ENCODE results near the gene SUGP2.
"Not testable (repeated sequence)": the region's sequence is repeated elsewhere in the genome, so short reads cannot be mapped to it uniquely, and the experiment has no call there.

Gene SUGP2

DNA sequence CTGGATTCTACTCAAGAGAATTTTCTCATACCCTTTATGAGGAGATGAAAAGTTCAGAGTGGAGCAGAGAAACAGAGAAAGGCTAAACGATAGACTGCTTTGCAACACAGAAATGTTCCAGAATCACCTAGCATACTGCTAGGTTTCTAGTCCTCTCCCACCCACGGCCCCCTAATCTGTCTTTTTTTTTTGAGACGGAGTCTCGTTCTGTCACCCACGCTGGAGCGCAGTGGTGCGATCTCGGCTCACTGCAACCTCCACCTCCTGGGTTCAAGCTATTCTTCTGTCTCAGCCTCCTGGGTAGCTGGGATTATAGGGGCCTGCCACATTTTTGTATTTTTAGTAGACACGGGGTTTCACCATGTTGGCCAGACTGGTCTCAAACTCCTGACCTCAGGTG lies 4.8 kb downstream of the SUGP2 start:
- DNase-seq, result no peak

DNA sequence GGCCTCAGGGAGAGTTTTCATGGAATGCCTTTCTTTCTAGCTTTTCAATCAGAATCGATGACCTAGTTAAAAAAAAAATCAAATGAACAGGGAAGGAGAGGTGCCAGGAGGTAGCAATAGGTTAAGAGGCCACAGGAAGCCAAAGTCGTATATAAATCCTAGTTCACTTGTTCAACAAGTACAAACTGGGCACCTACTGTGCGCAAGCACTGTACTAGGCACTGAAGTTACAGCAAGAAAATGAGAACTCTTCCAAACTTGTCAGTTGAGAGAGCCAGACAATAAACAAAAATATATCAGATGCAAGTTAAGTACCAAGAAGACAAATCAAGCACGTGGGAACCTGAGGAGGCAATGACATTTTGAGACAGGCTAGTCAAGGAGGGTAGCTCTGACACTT lies 6.1 kb downstream of the SUGP2 start:
- no peak for DNase-seq

DNA sequence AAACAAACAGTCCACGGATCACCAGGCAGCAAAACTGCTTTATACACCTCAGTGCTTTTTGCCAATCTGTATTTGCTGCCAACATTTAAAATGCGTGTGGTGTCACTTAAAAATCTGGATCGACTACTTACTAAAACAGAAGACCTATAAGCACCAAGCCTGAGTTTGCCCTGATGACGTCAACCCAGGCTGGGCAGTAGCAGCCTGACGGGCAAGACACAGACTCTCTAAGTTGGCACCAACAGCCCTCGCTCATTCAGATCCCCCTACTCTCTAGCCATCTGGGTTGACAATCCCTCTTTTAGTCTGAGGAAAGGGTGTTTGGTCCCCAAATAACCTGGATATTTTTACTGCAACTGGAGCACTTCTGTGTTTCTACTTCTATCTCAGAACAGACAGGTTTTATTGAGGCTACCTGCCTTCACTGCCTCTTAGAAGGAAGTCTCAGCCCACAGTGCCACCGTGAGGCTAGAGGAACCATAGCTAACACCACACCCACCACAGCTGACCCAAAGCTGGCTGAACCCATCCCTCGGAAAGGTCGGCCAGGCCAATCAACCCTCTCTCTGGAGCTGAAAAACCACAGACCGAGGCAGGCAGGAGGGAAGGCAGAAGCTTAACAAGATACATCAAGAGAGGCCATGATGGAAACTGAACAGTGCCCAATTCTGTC lies 6.9 kb downstream of the SUGP2 start:
- peak; percentile 98 for DNase-seq

DNA sequence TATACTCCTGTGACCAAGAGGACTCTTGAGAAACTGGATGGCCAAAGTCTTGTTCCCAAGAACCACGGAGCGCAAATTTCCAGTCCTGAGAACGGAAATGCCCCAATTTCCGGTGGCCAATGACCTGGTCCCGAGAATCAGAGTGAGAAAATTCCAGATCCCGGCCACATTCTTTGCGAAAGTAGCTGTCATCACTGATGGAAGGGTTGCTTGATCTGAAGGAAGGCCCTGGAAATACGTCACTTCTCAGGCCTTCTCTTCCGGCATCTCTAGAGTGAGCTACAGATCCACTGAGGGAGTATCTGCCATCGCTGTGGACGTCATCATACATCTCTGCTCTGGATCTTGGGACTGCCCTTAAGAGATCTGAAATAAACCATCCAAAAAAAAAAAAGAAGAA lies 7.5 kb downstream of the SUGP2 start:
- no peak for DNase-seq

DNA sequence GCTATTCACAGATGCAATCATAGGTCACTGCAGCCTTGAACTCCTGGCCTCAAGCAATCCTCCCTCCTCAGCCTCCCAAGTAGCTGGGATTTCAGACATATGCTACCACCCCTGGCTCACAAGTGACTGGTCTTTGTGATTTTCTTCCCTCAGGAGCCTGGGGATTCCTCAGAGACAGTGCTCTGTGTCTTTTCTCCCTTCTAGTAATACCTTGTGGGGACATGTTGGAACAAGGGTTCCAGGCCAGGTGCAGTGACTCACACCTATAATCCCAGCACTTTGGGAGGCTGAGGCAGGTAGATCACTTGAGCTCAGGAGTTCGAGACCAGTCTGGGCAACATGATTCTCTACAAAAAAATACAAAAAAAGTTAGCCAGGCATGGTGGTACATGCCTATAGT lies 9.9 kb downstream of the SUGP2 start:
- DNase-seq, result not testable (repeated sequence)

DNA sequence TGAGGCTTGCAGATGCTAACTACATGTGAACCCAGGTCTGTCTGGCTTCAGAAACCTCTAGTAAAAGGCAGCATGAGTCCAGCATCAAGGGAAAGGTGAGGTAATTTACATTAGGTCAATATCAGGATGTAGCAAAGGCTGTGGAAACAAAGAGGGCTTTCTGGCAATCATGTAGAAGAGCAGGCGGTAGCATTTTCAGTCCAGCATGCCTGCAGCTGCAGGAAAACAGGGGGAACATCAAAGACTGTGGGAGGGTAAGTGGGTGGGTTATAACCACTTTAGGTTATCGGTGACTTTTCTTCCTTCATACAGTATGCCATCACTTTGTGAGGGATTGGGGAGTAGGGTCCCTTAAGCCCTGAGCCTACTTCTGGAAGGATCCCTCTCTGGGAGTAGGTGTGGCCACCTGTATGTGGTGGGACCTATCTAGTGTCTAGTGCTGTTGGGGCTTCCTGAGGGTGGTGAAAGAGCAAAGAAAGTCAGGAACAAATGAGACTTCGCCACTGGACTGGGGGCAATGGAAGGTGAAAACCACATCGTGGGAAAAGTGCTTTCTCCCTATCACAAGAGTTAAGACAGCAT lies 10.8 kb downstream of the SUGP2 start:
- no peak for DNase-seq

DNA sequence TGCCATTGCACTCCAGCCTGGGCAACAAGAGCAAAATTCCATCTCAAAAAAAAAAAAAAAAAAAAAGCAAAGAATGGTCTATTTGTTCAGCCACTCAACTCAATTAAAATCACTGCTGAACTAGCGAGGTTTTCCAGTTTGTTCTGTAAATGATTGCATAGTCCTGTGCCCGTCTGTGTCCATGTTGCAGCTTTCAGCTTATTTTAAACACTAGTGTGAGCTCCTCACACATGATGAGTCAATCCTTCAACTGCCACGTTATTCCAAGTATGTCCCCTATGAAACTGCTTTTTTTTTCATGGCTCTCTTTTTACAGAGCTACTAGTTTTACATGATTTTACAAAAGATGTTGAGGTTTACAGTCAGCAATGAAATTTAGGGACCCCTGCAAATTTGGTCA lies 12.2 kb downstream of the SUGP2 start:
- DNase-seq, result peak; percentile 48

DNA sequence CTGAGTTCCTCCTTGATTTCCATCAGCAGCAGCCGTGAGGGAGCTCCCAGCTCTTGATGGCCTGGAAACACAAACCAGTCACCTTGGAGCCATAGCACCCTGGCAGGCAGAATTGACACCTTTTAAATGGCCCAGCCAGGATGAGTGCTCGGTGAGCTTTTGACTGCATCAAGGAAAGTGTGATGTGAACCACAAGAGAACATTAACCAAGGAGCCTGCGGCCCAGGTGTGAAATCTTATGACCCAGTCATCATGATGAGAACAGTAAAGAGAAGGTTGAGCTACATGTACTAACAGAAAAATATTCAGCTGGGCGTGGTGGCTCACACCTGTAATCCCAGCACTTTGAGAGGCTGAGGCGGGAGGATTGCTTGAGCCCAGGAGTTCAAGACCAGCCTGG lies 22.8 kb downstream of the SUGP2 start:
- no peak for DNase-seq

DNA sequence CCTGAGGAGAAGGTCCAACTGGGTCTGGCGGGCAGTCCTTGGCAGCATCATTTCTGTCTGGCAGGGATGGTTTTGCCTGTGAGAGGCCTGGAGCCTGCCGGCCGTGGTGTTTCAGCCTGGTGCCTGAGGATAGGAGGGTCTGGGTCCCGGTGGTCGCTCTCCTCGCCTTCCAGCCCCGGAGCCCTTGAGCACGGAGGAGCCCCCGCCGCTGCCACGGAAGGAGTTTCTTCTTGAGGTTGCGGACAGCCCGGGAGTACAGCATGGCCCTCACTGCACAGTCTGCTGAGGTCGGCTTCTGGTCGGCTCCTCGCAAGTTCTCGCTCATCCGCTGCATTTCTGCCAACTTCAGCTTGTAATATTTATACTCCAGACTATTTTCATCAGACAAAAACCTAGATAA lies 23.4 kb downstream of the SUGP2 start:
- DNase-seq, result no peak

DNA sequence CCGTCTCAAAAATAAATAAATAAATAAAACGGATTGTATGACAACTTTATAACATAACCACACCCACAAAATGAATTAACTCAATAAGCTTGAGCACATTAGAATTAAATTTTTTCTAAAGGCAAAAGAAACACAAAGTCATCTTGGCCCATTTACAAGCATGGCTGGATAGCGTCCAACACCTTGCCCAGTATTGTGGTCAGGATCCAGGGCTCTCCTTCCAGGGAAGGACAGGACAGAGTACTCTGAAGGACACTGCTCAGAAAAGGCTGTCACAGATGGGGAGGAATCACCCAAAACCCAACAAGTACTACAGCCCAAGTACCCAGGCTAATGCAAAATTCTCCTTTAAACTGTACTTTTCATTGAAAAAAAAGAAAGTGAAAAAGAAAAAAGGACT lies 27.1 kb downstream of the SUGP2 start:
- no peak for DNase-seq

DNA sequence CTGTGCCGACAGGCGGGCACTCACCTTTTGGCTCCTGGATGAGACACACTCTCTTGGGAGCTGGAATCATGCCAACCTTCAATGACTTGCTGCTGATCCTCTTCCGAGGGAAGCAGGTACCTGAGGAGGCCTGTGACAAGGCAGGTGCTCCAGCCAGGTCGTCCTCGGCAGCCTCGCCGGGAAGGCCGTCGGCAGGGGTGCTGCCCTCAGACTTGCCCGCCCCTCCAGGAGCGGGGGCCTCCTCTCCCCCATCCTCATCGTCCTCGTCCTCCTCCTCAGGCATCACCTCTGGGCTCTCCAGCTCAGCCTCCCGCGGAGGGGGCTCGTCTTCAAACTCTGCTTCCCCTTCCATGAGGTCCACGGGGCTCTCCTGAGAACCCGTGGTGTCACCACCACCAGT lies 29.2 kb downstream of the SUGP2 start:
- DNase-seq, result no peak

DNA sequence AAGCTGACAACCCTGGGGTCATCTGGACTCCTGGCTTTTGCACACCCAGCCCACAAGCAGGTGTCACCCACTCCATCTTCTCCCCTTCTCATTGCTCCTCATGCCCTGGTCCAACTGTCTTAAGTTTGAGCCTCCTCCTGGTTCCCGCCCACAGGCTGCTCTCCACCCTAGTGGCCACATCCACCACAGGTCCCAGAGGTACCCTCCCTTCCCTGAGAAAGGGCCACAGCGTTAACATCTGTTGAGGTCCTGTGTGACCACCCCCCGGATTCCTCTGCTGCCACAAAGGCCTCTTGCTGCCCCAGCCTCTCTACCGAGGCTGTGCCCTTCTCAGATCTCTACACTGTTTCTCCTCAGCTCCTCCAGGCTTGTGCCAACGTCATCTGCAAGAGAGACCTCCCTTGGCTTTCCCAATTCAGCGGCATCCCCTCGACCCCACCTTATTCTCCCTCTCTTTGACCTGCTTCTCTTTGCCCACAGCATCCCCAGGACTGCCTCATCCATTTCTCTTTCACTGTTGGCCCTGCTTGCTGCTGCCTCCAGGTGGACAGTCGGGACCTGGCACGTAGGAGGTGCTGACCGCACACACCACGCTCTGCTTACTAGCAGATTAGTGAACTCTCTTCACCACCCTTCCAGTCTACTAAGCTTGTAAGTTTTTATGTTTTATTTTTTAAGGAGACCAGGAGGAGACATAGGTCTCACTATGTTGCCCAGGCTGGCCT lies 33.3 kb downstream of the SUGP2 start:
- DNase-seq, result no peak

DNA sequence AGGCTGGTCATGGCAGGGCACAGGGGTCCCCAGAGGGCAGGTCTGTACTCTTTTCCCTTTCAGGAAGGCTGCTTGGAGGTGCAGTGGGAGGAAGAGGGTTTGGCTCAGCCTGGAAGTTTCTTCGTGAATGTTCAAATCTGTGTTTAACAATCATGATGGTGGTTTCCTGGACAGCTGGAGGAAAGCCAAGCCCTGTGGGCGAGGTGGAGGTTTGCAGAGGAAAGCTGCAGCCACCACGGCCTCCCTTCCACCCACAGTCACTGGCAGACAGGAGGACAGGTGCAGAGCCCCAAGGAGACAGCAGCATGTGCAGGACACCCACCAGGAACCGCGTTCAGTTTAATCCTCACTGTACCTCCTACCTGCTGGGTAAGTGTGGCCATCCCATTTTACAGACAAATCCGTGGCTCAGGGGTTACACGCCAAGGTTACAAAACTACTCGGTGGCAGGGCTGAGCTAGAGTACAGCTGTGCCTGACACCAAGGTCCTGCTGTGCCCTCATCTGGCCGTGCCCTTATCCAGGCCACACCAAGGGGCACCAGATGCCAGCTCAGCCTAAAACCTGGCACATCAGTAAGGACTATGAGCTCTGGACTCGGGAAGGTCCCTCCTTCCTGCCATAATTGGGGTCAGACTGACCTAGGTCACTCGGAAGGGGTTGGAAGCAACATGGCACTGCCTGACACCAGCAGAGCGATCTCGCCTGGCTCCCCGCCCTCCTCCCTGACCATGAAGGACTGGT lies 34.1 kb downstream of the SUGP2 start:
- no peak for DNase-seq

DNA sequence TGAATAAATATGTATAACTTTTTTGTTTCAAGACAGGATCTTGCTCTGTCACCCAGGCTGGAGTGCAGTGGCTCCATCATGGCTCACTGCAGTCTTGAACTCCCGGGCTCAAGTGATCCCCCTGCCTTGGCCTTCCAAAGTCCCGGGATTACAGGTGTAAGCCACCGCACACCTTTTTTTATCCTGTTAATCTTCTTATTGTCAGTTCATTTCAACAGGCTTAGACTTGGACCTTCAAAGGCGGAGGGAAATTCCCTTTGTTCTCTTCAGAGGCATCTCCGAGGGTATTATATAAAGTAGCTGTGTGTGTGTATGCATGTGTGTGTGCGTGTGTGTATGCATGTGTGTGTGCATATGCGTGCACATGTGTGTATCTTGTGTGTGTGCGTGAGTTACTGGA lies 35.0 kb downstream of the SUGP2 start:
- no peak for DNase-seq

DNA sequence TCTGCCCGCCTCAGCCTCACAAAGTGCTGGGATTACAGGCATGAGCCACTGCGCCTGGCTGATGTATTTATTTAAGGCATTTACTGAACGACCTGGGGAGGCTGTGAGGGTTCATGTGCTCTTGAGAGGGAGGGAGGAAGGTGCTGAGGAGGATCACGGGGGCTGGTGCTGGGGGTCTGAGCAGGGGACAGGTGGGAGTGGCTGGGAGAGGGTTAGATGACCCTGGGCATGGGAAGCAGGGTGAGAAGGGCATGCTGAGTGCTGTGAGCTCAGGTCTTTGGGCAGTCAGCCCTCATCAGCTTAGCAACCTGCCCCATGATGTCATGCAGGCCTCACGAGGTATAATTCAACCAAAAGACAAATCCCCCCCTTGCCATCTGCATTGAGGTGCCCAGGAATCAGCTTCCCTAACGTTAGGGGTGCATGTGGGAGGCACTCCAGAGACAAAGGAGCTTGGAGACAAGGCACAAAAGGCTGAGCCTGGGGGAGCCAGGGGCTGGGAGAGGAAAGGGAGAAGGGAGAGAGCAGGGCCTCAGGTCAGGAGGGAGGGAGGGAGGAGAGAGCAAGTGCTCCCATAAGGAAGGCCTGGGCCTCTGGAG lies 36.4 kb downstream of the SUGP2 start:
- DNase-seq, result no peak

DNA sequence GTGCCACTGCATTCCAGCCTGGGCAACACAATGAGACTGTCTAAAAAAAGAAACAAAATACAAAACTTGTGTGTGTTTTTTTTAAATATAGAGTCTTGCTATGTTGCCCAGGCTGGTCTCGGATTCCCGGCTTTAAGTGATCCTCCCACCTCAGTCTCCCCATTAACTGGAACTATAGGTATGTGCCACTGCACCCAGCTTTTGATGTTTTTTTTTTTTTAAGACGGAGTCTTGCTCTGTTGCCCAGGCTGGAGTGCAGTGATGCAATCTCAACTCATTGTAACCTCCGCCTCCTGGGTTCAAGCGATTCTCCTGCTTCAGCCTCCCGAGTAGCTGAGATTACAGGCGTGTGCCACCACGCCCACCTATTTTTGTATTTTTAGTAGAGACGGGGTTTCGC lies 37.0 kb downstream of the SUGP2 start:
- DNase-seq, result no peak

DNA sequence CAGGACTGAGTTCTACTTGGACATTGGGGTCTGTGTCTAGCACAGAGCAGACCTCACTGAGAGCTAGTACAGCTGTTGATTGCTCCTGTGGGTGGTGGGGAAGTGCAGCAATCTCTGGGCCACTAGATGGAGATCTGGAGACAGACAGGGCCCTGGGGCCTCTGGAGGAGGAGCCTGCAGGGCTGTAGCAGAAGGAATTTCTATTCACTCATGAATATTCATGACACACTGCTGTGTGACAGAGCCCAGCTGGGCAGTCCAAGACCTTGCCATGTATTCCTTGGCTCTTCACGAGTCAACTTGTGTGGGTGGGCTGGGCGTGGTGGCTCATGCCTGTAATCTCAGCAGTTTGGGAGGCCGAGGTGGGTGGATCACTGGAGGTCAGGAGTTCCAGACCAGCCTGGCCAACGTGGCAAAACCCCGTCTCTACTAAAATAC lies 37.5 kb downstream of the SUGP2 start:
- peak; percentile 84 for DNase-seq

DNA sequence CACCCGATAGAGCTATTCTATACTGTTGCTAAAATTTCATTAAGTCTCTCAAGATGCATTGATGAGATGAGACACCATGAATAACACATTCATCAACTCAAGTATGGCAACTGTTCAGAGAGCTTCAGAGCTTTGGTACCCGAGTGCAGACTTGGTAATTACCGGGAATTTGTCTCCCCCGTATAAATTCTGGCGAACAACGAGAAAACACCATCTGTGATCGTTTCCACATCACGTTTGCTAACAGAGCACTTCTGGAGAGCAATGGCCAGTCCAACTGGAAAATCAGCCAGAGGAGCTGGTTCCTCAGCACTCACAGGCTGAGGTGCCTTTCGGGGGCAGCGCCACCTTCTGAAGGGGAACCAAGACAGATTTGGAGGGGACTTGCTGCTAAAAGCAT lies 40.2 kb downstream of the SUGP2 start:
- no peak for DNase-seq

DNA sequence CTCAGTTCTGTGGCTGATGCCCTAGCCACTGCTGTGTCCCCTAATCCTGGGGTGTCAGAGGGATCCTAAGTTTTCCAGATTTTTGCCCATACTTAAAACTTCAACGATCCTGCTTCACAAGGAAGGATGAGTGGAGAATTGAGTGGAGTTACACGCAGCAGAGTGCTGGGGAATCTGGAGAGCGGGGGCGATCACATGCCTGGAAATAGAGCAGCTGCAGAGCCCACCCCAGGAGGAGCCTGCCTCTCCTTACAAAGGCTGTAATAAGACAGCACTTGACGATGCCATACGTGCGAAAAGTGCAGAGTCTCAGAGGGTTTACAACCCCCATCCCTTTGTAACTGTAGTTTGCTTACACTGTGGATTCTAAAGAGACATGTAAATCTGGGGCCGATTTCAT lies 40.6 kb downstream of the SUGP2 start:
- DNase-seq, result no peak

DNA sequence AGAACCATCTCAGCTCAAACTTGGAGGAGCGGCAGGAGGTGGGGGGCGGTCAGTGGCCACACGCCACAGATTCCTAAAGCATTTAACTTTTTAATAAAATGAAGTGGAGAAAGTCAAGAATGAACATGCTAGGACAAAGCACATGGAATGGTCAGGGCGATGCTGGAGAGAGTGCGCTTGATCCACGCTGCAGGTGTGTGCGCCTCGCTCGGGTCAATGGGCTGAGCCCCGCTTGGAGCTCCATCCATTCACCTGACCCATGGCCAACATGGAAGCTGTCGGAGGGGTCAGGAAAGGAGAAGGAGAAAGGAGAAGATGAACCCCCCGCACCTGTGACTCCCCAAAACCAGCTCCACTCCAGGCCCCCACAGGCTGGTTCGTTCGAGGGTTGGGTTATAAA lies 41.8 kb downstream of the SUGP2 start:
- no peak for DNase-seq

DNA sequence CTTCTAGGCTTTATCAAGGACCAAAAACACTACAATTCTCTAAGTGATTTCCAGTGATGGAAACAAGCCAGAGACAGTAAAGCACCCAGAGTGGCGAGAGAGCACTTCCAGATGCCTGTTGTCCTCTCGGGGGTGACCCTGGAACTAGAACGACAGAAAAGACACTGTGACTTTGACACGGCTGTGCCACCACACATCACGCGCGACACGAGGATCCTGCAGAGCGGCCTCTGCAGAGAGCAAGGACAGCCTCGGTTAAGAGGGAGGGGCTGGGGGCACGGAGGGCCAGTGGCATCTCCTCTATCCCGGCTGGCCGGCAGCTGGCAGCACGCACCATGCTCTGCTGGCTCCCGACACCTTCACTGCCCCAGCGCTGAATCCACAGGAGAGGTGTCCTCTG lies 42.3 kb downstream of the SUGP2 start:
- DNase-seq, result no peak

DNA sequence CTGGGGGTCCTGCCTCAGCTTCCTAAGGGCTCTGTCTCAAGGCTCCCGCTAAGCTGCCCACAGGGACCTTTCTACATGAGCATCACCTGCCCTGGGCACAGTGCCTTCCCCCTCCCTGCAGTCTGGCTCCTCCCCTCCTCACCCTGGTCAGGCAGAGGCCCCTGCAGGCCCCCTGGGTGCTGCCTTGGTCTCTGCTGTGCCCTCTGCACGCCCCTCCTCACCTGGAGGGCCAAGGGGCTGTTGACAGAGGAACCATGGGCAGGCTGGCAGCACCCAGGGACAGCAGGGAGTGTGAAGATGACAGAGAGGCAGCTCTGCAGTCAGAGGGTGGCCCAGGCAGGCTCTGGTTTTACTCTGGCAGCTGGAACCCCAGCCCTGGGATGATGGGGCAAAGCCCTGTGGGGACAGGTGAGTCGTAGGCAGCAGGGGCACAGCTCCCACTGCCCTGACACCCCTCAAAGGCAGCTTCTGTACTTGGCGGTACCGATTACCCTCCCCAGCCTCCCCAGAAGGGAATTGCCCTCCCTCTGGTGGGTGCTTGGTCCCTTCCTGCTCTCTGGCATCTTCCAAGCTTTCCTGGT lies 43.1 kb downstream of the SUGP2 start:
- DNase-seq, result no peak

DNA sequence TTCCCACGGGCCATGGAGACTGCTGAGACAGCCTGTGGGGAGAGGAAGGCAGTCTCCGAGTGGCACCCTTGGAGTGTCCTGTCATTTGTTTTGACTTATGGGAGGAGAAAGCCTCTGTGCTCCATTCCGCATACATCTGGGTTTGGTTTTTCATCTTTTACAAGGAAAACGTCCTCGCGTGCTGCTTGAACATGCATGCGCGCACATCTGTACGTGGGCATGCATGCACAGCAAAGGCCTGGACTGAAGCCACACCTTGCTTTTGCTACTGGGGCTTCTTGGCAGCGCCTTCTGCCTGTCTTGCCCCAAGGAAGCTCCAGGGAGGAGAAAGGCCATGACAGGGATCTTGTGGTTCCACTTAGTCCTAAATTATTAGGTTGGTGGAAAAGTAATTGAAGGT lies 44.0 kb downstream of the SUGP2 start:
- no peak for DNase-seq

Data from MV-4-11 (cell line).